OCI-LY7 (cell line): ENCODE data around the gene GPR61.

ENCODE experiments used
- CTCF ChIP-seq: fragments of 200-600 bp; sonication (generic); conservative IDR thresholded peaks from 2 replicates; pipeline ENCODE4 v1.5.1; 2014; ENCODE audit warnings: mild to moderate bottlenecking, antibody characterized with exemption, low read length, moderate library complexity, mixed read lengths
- EZH2phosphoT487 ChIP-seq: fragments of 200-600 bp; sonication (generic); IDR thresholded peaks from 2 replicates; pipeline ENCODE4 v1.6.1; 2018; ENCODE audit warnings: low read depth, borderline replicate concordance, mild to moderate bottlenecking, mixed run types, antibody characterized with exemption, low read length, moderate library complexity, mixed read lengths

GRCh38 chr1:109570414-109570813 is 30.7 kb downstream of the GPR61 start:
- TF ChIP-seq CTCF, result no peak
- TF ChIP-seq EZH2phosphoT487, result no peak
